ENCODE measurements around the gene CYP1A1. TPM values are rescaled to one million over a fixed set of nuclear protein-coding genes. Genes with fewer than 3 reads are reported as not detected.

Gene CYP1A1
- total RNA-seq, 3 donors from 2014 or later (not counting 1 experiment from before 2014, with no cell fraction given), result 0.33 TPM; not detected in 2

- no peak for TF ChIP-seq CTCF (IDR thresholded peaks at IDR 0.05)
- no peaks in the 10 kb centered on the region for H3K36me3 ChIP-seq (ENCODE audit: control insufficient read depth, insufficient read depth, low read length)
- H3K27me3 ChIP-seq (ENCODE audit: control insufficient read depth, insufficient read depth, low read length), result no peaks in the 10 kb centered on the region
- H3K4me1 ChIP-seq (ENCODE audit: control insufficient read depth, insufficient read depth, low read length), result peaks cover 13% of the 10 kb centered on the region
- Mint-ChIP-seq H3K9me3 (no peaks in the 10 kb centered on the region), H3K27me3 (ENCODE audit: low read depth in 2 of 2) (no peaks in the 10 kb centered on the region), H3K27ac (no peak overlapping the region), H3K4me3 (no peak overlapping the region), H3K36me3 (no peaks in the 10 kb centered on the region), H3K4me1 (peaks cover 30 to 35% of the 10 kb centered on the region in 2 donors)
- DNase-seq (no peak), ATAC-seq (no peak)
- no peak overlapping the region for H3K27ac ChIP-seq (ENCODE audit: low read length)
- 100% methylated on average over 1 of the region's 1 CpG for WGBS (ENCODE audit: insufficient coverage)
- intact Hi-C loops (cut with micrococcal nuclease), result no loop called here
- H3K4me3 ChIP-seq (ENCODE audit: low read length), result no peak overlapping the region
- H3K9me3 ChIP-seq (ENCODE audit: control insufficient read depth, insufficient read depth, low read length), result no peaks in the 10 kb centered on the region
These were observed 33.0 kb downstream of the CYP1A1 start for GRCh38 chr15:74692327-74692726.

- Mint-ChIP-seq H3K9me3 (peaks cover 0 to 2% of the 10 kb centered on the region in 2 donors), H3K4me3 (no peak overlapping the region), H3K27ac (no peak overlapping the region), H3K4me1 (peaks cover 5 to 19% of the 10 kb centered on the region in 2 donors), H3K27me3 (ENCODE audit: low read depth in 2 of 2) (no peaks in the 10 kb centered on the region), H3K36me3 (peaks cover 10% of the 10 kb centered on the region)
- WGBS (ENCODE audit: insufficient coverage), result 100% methylated on average over 1 of the region's 1 CpG
- no peak overlapping the region for H3K4me3 ChIP-seq (ENCODE audit: low read length)
- H3K27me3 ChIP-seq (ENCODE audit: control insufficient read depth, insufficient read depth, low read length), result no peaks in the 10 kb centered on the region
- H3K27ac ChIP-seq (ENCODE audit: low read length), result no peak overlapping the region
- H3K9me3 ChIP-seq (ENCODE audit: control insufficient read depth, insufficient read depth, low read length), result peaks cover 2% of the 10 kb centered on the region
- H3K4me1 ChIP-seq (ENCODE audit: control insufficient read depth, insufficient read depth, low read length), result peaks cover 4% of the 10 kb centered on the region
- intact Hi-C loops (cut with micrococcal nuclease), result no loop called here
- no peak for DNase-seq
- TF ChIP-seq CTCF (IDR thresholded peaks at IDR 0.05), result no peak
- ATAC-seq, result no peak
- H3K36me3 ChIP-seq (ENCODE audit: control insufficient read depth, insufficient read depth, low read length), result peaks cover 7% of the 10 kb centered on the region
These were observed 41.6 kb downstream of the CYP1A1 start for GRCh38 chr15:74683758-74684157.

- peaks cover 6 to 19% of the 10 kb centered on the region in 2 donors for H3K4me1 Mint-ChIP-seq
- peaks cover 4% of the 10 kb centered on the region for H3K4me1 ChIP-seq (ENCODE audit: control insufficient read depth, insufficient read depth, low read length)
- no peak overlapping the region for H3K27ac Mint-ChIP-seq
- peaks cover 2% of the 10 kb centered on the region for H3K9me3 ChIP-seq (ENCODE audit: control insufficient read depth, insufficient read depth, low read length)
- intact Hi-C loops (cut with micrococcal nuclease), result no loop called here
- H3K27ac ChIP-seq (ENCODE audit: low read length), result no peak overlapping the region
- no peak for DNase-seq
- H3K4me3 ChIP-seq (ENCODE audit: low read length), result no peak overlapping the region
- peaks cover 0 to 2% of the 10 kb centered on the region in 2 donors for H3K9me3 Mint-ChIP-seq
- H3K36me3 ChIP-seq (ENCODE audit: control insufficient read depth, insufficient read depth, low read length), result peaks cover 7% of the 10 kb centered on the region
- H3K27me3 ChIP-seq (ENCODE audit: control insufficient read depth, insufficient read depth, low read length), result no peaks in the 10 kb centered on the region
- no peak overlapping the region for H3K4me3 Mint-ChIP-seq
- no peak for TF ChIP-seq CTCF (IDR thresholded peaks at IDR 0.05)
- ATAC-seq, result no peak
- H3K36me3 Mint-ChIP-seq, result peaks cover 10% of the 10 kb centered on the region
- H3K27me3 Mint-ChIP-seq (ENCODE audit: low read depth in 2 of 2), result no peaks in the 10 kb centered on the region
- WGBS (ENCODE audit: insufficient coverage), result 98% methylated on average over 3 of the region's 3 CpGs
These were observed 42.4 kb downstream of the CYP1A1 start for GRCh38 chr15:74682954-74683353.

- Histone ChIP-seq H3K36me3 (ENCODE audit: control insufficient read depth, insufficient read depth, low read length) (peaks cover 5% of the 10 kb centered on the region), H3K27me3 (ENCODE audit: control insufficient read depth, insufficient read depth, low read length) (no peaks in the 10 kb centered on the region), H3K27ac (ENCODE audit: low read length) (no peak overlapping the region), H3K4me3 (ENCODE audit: low read length) (no peak overlapping the region), H3K9me3 (ENCODE audit: control insufficient read depth, insufficient read depth, low read length) (peaks cover 2% of the 10 kb centered on the region), H3K4me1 (ENCODE audit: control insufficient read depth, insufficient read depth, low read length) (peaks cover 4% of the 10 kb centered on the region)
- TF ChIP-seq CTCF (IDR thresholded peaks at IDR 0.05), result no peak
- intact Hi-C loops (cut with micrococcal nuclease), result no loop called here
- no peak for DNase-seq
- Mint-ChIP-seq H3K4me1 (peaks cover 13 to 22% of the 10 kb centered on the region in 2 donors), H3K9me3 (peaks cover 0 to 2% of the 10 kb centered on the region in 2 donors), H3K36me3 (peaks cover 8% of the 10 kb centered on the region), H3K27ac (no peak overlapping the region), H3K27me3 (ENCODE audit: low read depth in 2 of 2) (no peaks in the 10 kb centered on the region), H3K4me3 (no peak overlapping the region)
- no CpG with 5 or more reads among the region's 2 CpGs for WGBS (ENCODE audit: insufficient coverage)
- no peak for ATAC-seq
These were observed 44.9 kb downstream of the CYP1A1 start for GRCh38 chr15:74680456-74680855.

All from natural killer cell (primary cell).